AML-193 (cell line): ENCODE measurements around the gene ANKRD34A.

Source experiments
- DNase-seq, 2 experiments: peaks; one replicate each; lab custom pipeline; 2025; lab: John Stamatoyannopoulos, UW

The ANKRD34A gene

DNA sequence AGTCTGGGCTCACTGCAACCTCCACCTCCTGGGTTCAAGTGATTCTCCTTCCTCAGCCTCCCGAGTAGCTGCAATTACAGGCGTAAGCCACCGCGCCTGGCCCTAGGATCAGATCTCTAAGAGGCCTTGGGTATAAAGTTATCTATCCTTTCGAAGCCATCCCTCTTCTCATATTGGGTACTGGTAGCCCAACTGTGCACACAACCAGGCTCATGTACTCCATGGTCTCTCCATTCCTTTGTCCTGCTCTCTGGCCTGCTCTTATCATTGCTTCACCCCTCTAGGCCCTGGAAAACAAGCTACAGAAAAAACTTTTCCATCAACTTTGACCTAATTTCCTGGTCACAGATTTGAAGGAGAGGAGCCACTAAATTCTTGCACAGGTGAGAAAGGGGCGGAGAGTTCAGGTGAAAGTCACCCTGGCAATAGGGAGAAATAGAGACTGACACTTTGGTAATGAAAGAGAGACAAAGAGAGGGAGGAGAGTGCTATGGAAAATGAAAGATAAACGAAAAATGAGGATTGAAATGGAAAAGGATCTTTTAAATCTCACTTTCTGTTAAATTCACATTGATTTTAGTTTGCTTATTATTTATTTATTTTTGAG lies 26.0 kb upstream of the ANKRD34A start:
- DNase-seq: no peak

DNA sequence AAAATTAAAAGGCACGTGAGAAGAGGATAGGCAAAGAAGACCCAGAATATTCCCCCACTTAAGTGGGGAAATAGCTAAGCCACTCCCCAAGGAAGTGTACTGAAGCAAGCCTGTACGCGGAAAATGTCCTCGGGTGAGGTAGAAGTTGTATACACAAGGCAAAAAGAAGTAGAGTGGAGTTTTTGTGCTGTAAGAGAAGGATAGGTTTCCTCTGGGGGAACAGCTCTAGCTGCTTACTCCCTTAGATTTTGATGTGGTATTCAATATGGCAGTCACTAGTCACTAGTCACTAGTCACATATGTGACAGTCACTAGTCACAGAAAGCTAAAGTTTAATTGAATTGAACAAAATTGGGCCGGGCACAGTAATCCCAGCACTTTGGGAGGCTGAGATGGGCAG lies 24.4 kb upstream of the ANKRD34A start:
- no peak for DNase-seq

DNA sequence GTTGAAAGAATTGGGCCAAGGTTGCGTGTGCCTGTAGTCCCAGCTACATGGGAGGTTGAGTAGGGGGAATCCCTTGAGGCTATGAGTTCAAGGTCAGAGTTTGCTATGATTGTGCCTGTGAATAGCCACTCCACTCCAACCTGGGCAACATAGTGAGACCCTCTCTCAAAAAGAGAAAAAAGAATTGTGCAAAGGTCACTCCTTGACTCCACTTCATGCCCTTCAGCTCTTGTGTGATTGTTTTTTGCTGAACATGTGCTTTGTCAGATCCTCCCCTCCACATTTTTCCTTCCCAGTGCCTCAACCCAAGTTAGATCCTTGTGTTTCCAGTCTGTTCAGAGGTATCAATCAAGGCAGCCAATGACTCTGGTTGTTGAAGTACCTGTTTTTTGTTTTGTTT lies 23.6 kb upstream of the ANKRD34A start:
- no peak for DNase-seq

DNA sequence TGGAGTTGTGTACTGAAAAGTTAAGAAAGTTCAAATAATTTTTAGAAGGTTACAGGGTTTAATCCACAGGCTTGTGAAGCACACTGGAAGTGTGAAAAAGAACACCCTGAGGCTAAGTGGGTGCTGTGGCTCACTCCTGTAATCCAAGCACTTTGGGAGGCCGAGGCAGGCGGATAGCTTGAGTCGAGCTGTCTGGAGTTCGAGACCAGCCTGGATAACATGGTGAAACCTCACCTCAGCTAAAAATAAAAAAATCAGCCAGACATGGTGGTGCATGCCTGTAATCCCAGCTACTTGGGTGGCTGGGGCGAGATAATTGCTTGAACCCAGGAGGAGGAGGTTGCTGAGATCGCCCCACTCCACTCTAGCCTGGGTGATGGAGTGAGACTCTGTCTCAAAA lies 22.2 kb upstream of the ANKRD34A start:
- no peak for DNase-seq

DNA sequence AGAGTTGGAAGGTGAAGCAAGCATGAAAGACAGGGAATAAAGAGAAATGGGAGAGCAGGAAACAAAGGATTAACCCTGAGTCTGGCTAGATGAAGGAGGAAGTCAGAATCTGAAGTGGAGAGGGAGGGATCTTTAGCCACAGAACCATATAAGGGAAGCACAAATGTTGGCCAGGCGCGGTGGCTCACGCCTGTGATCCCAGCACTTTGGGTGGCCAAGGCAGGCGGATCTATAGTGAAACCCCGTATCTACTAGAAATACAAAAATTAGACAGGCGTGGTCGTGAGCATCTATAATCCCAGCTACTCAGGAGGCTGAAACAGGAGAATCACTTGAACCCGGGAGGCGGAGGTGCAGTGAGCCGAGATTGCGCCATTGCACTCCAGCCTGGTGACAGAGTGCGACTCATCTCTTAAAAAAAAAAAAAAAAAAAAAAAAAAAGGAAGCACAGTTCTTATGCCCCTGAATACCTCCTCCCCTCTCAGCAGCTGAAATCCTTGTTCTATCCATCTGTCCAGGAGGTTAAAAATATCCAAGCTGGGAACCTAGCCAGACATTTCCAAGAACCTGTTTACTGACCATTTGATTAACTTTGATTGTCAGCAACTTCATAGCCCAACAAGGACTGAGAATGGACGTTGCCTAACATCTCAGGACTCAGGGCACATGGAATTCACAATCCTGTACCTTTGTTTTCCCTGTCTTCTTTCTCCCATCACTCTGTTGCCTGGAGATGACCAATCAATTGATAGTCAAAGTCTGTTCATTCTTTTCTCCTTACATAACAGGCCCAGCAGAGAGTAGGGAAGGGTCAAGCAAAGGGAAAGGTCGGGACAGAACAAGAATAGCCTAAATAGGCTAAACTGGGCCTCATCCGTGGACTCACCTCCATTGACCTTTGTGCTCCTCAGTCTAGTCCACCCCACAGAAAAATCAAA lies 21.4 kb upstream of the ANKRD34A start:
- peak; percentile 79 to 80 for DNase-seq

DNA sequence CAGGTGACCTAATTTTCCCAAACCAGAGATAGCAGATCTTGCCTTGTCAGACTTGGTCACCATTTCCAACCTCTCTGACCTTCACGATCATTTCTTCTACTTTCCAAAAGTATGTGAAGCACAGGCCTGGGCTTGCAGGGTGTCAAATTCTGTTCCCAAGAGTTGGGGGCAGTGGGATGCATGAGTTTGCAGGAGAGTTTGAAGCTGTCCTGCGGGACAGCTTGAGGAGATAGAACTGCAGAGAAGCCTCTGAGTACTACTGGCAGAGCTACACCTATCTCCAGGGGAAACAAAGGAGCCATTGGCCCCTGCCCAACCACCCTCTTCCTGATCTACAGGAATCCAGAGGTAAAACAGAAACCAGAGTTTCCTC lies 20.7 kb upstream of the ANKRD34A start:
- no peak for DNase-seq

DNA sequence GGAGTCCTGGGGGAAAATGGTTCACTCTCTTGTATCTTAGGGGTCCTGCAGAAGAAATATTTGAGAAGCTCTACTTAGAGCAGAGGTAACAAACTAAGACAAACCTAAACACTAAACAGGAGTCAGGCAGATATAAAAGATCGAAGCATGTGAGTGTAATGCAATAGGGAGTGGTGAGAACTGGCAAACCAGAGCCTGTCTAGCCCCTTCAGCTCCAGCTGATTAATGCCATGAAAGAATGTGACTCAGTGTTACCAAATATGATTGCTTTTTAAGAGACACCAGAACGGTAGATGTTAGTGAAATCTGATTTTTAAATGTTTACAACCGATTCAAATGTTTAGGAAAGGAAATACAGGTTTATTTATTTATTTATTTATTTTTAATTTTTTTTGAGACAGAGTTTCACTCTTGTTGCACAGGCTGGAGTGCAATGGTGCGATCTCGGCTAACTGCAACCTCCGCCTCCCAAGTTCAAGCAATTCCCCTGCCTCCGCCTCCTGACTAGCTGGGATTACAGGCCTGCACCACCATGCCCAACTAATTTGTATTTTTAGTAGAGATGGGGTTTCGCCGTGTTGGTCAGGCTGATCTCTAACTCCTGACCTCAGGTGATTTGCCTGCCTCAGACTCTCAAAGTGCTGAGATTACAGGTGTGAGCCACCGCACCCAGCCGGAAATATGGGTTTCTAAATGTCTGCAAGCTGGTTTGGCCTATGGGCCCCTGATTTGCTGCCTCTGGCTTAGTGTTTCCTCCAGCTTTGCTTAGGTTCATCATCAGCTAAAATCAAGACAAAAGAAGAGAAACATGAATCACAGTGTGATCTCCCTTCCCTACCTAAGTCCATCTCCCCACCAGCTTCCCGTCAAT lies 19.8 kb upstream of the ANKRD34A start:
- no peak for DNase-seq

DNA sequence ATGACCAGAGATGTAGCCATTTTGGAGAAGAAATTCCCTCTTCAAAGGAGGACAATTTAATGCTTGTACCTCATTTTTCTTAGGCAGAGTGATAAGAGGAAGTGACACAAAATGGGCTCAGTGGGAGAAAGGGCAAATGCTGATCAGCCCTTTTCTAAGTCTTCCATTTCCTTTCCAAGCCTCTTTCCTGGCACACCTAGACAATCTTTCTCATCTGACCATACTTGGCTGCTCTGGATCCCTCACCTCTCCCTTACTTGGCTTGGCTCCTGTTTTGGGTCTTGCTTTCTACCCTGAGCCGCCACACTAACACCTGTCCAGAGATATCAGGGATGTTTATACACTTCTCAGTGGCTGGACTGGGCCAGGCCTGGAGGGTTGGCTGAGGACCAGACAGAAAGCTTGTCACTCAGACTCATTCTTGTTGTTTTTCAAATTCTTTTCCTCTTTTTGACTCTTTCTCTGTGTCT lies 18.9 kb upstream of the ANKRD34A start:
- no peak for DNase-seq

DNA sequence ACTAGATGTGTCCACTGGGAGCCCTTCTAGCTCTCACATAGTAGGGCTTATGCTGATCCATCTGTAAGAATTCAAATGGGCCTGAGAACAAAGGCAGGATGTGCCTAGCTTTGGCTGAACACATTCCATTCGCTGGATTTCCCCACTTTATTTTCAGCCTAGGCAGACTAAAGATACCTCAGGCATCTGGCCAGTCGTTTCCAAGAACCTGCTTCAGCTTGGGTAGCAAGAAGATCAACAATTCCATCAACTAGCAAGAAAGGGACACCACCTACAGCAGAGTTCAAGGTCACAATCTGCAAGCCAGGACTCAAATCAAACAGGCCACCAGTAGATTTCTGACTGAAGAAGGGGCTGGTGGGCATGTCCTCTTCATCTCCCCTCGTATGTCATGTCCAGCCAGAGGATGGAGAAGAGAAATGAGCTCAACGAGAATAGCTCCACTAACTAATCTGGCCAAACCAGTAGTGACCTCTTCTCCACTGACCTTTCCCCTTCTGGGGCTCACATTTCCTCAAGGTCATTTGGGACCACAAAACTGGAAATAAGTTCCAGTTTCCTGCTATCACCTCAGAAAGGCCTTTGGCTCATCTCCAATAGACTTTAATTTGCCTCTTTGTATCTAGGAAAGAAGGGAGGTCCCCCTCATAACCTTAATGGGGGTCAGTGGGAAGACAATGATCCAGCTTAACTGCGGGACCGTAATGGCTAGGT lies 17.8 kb upstream of the ANKRD34A start:
- no peak for DNase-seq

DNA sequence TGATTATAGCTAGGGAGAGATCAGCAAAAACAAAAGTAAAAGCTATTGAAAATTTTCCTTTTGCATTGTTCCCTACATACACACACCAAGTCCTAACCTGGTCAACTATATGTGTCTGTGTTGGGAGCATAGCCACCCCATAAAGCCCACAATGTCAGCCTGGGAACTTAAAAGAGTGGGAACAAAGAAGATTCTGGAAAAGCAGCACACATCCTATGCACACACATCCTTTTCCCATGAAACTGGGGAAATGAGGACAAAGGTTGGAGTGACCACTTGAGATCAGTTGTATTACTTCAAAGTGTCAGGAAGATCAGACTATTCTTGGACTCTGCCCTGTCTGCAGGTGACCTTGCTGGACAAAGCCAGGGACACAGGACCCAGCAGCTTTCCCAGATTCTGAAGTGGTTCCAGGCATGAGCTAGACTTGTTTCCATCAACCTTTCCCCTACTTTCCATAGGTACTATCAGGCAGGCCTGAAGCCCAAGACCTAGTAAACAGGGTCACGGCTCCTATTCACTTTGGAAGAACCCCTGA lies 16.2 kb upstream of the ANKRD34A start:
- DNase-seq: no peak

DNA sequence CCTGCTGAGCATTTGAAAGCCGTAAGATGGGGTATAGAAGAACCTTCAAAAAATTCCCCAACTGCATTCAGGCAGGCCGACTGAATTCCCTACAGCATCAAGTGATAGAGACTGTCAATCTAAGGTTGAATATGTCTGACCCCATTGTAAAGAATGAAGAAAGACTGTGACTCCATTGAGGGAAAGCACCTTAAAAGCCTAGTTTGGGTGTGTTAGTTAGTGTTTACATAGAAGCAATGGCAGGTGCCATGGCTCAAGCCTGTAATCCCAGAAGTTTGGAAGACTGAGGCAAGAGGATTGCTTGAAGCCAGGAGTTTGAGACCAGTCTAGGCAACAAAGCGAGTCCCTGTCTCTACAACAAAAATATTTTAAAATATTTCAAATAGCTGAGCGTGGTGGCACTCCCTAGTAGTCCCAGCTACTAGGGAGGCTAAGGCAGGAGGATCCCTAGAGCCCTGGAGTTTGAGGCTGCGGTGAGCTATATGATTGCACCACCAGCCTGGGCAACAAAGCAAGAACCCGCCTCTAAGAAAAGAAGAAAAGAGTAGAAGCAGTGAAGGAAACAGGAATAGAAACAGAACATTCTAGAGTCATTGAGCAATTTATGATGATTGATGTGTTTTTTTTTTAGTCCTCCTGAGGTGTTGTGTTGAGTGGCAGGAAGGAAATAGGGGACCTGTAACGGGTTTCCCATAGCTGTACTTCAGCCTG lies 15.5 kb upstream of the ANKRD34A start:
- peak; percentile 12 to 21 for DNase-seq

DNA sequence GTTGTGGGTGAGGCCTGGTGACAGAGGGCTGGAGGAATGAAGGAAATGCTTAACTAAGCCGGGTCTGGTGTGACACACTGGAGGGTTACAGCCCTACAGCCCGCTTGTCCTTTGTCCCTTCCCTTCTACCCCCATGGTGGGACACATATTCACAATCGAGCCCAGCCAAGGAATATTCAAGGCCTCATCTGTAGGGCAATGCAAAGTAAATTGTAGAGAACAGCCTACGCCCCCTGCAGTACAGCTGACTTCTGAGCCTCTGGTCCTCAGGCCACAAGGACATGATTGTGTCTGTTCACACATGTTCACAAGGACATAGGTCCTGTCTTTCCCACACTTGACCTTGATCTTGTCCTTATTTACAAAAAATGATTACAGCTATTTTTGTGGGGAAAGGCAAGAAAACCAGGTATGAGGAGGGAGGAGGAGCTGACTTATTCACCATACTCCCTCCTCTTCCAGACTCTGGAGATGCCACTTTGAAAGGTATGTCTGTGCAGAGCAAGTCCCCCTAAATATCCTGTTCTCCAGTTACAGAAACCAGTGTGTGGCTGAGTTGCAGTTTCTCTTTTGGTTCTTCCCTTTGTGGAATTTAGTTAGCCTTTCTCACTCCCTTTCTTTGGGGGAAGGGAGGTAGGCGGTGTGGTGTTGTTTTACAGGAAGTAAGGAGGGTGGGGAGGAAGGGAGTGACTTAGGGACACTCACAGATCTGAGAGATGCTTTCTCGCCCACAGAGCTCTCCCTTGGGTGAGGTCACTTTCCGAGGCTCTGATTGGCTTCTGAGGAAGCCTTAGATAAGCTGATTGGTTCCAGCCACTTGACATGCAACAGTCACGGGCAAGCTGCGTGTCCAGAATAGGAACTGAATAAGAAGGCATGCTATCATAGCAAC lies 14.7 kb upstream of the ANKRD34A start:
- peak; percentile 96 for DNase-seq

DNA sequence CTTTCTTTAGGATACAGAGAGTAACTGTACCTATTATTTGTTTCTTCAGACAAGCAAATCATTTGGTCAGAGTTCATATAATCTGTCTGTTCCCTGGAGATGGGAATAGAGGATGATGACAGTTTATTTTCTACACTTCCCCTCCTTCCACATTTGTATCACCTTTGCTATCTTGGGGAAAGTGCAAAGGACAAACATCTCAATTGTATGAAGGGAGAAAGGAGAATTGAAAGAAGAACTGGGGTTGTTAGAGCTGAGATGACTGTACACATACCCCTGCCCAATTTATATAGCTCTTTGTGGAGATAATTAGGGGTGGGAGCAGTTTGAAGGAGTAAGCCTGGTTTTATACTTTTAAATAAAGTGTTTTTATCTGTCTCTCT lies 14.1 kb upstream of the ANKRD34A start:
- DNase-seq: no peak

DNA sequence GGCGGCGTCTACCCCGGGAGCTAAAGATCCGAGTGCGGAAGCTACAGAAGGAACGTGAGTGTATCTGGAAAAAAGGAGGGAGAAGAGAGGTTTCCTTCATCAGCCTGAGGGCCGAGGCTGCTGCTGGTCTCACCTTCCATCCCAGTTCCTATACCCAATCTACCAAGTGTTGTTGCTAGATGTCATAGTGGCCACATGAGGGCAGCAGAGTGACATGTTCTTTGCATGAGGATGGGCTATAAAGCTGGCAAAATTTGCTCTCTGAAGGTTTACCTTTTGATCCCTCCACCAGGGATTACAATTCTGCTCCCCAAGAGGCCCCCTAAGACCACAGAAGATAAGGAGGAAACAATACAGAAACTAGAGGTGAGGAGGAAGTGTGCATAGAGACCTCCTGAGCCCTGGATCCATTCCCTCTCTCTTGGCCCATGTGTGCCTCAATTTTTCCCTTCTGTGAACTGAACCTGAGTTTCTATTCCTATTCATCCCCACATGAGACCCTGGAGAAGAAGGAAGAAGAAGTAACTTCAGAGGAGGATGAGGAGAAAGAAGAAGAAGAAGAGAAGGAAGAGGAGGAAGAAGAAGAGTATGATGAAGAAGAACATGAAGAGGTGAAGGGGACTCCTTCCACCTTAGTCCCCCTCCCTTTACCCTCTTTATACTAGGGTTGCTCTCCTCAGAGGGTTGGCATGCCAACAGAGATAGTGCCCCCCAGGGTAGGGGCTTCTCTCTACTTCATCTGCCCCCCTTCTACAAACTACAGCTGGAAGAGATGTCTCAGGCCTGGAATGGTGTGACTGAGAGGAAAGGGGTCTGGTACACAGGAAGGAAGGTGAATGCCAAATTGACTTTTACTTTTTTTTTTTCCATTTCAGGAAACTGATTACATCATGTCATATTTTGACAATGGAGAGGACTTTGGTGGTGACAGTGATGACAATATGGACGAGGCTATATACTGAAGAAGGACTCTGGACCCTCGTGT lies 13.4 kb upstream of the ANKRD34A start:
- DNase-seq: peak; percentile 76 to 79

DNA sequence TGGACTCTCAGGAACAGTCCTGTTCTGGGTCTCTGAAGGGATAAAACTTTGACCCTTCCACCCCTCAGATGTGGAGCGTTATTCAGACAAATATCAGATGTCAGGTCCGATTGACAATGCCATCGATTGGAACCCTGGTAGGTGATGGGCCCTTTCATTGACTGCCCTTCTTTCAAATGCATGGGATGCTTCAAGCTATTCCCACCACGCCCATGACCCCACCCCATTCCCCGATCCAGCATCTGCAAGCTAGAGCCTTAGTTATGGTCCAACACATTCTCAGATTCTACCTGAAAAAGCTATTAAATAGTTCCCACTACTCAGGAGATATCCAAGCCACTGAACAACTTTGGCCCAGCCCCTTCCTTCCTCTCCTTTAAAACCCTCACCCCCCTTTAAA lies 12.6 kb upstream of the ANKRD34A start:
- DNase-seq: no peak

DNA sequence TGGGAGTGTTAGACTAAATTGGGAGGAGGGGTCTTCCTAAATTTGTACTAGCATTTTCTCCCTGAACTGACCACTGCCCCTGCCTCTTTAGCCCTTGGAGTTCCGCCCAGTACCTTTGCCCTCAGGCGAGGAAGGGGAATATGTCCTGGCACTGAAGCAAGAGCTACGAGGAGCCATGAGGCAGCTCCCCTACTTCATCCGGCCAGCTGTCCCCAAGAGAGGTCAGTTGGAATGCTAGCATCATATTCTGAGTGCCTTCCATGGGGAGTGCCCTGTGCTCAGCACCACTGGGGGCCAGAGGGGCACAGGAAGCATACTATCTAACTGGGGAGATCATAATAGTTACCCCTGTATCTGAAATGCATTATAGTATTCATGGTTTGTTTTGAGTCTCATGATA lies 10.8 kb upstream of the ANKRD34A start:
- no peak for DNase-seq

DNA sequence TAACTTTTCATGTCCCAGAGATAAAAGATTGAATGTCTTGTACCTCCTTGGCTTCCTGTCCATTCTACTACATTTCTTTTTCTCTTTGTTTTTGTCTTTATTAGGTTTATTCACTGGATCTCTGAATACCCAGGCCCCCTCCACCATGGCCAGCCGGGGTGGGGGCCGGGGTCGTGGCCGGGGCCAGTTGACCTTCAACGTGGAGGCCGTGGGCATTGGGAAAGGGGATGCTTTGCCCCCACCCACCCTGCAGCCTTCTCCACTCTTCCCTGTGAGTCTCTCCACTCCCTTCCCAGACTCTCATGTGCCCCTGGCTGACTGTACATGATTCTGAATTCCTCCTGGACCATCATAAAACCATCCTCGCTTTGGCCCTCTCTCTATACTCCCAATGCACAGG lies 10.3 kb upstream of the ANKRD34A start:
- no peak for DNase-seq

DNA sequence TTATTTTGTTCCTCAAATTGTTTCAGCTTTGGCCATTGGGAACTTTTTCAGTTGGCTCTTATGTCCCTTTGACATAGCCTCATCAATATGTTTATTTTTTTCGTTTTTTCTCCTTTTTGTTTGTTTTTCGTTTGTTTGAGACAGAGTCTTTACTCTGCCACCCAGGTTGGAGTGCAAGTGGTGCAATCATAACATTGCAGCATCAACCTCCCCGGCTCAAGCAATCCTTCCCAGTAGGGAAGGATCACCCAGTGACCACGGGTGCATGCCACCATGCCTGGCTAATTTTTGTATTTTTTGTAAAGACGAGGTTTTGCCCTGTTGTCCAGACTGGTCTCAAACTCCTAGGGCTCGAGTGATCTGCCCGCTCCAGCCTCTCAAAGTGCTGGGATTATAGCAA lies 8.2 kb upstream of the ANKRD34A start:
- no peak for DNase-seq

DNA sequence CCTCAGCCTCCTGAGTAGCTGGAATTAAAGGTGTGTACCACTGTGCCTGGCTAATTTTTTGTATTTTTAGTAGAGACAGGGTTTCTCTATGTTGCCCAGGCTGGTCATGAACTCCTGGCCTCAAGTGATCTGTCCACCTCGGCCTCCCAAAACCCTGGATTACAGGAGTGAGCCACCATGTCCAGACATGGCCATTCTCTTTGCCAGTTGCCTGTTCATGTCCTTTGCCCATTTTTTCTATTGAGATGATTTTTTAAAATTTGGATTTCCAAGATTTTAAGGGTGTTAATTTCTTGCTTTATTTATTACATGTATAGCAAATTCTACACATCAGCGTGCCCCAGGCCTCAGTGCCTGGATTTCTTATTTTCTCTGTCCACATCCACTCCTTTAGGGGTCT lies 2.9 kb upstream of the ANKRD34A start:
- DNase-seq: no peak
